Measurements from ENCODE around the gene SEMA5A.

DNA sequence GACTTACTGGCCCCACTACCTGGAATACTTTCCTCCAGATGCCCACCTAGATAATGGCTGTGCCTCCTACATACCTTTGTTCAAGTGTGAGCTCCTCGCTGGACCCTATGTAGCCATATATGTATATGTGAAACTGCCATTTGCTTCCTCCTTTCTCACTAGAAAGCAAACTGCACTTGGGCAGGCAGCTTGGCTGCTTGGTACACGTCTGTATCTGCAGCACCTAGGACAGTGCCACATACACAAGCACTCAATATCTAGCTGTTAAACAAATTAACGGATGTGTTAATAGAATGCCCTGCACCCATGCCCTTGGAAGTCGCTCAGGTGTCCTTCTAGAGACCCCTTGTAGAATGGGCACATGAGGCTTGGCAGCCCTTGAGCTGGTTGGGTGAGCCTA lies 301.5 kb downstream of the SEMA5A start:
- no peak for TF ChIP-seq CTCF (IDR thresholded peaks at IDR 0.05)
- no peak for TF ChIP-seq ELF1 (IDR thresholded peaks at IDR 0.05)
- TF ChIP-seq RAD21 (IDR thresholded peaks at IDR 0.05; ENCODE audit: low read length), result no peak
- no peak for TF ChIP-seq SIN3A (IDR thresholded peaks at IDR 0.05; ENCODE audit: borderline replicate concordance, low read depth, low read length)
- TF ChIP-seq TCF12 (IDR thresholded peaks at IDR 0.05), result no peak
- TF ChIP-seq POLR2AphosphoS5 (IDR thresholded peaks at IDR 0.05; ENCODE audit: low read depth, low read length), result no peak
- TF ChIP-seq REST (IDR thresholded peaks at IDR 0.05; ENCODE audit: low read depth, low read length), result peak; percentile 77; the same call in 1 of the 2 replicates
- no peak for TF ChIP-seq GABPA (IDR thresholded peaks at IDR 0.05; ENCODE audit: low read depth)
- no peak for TF ChIP-seq RXRA (IDR thresholded peaks at IDR 0.05; ENCODE audit: borderline replicate concordance, low read depth)
- no peak for TF ChIP-seq EP300 (IDR thresholded peaks at IDR 0.05; ENCODE audit: borderline replicate concordance in 1 of 2, low read depth in 1 of 2, low read length in 1 of 2)
- TF ChIP-seq CHD2 (IDR thresholded peaks at IDR 0.05; ENCODE audit: low read length, partially characterized antibody), result no peak
- TF ChIP-seq IRF3 (IDR thresholded peaks at IDR 0.05; ENCODE audit: low read depth, low read length), result no peak
- TF ChIP-seq YY1 (IDR thresholded peaks at IDR 0.05; ENCODE audit: low read depth), result no peak
